ENCODE results near the gene GANAB. TPM values are rescaled to one million over a fixed set of nuclear protein-coding genes. Genes with fewer than 3 reads are reported as not detected.

GANAB gene
- polyA plus RNA-seq, 3 donors, result 99.7 to 116 (median 109) TPM

- Histone ChIP-seq H3K36me3 (replicated peaks in 1 of 2; ENCODE audit: control insufficient read depth in 1 of 2, insufficient read depth in 2 of 2, low read length in 2 of 2) (peaks cover 39 to 50% of the 10 kb centered on the region in 2 donors), H3K79me2 (ENCODE audit: insufficient read depth, low read length) (peaks cover 42% of the 10 kb centered on the region), H3K27ac (ENCODE audit: low read depth in 1 of 2, low read length in 2 of 2) (peak overlapping the region; percentile 61 to 79), H4K20me1 (ENCODE audit: insufficient read depth, low read length) (peaks cover 30% of the 10 kb centered on the region), H3K4me1 (ENCODE audit: control insufficient read depth in 1 of 2, insufficient read depth in 2 of 2, low read length in 2 of 2) (peaks cover 44 to 50% of the 10 kb centered on the region in 2 donors), H3K27me3 (ENCODE audit: control insufficient read depth in 2 of 2, insufficient read depth in 2 of 2, low read length in 2 of 2) (no peaks in the 10 kb centered on the region), H3K9me3 (replicated peaks in 1 of 2; ENCODE audit: control insufficient read depth in 1 of 2, insufficient read depth in 1 of 2, low read length in 2 of 2) (no peaks in the 10 kb centered on the region), H2AFZ (ENCODE audit: insufficient read depth, low read depth, low read length, poor library complexity, severe bottlenecking) (peak overlapping the region; percentile 93), H3K4me2 (replicated peaks; ENCODE audit: extremely low read depth, low read length, poor library complexity, severe bottlenecking) (peak overlapping the region; percentile 98), H3K4me3 (replicated peaks in 1 of 3; ENCODE audit: low read depth in 2 of 3, low read length in 3 of 3) (peak overlapping the region; percentile 81 to 98 (median 93)), H3K9ac (ENCODE audit: insufficient read depth, low read length, poor library complexity, severe bottlenecking) (peak overlapping the region; percentile 97)
- Mint-ChIP-seq H3K36me3 (peaks cover 58 to 65% of the 10 kb centered on the region in 2 donors), H3K4me3 (peak overlapping the region; percentile 92 to 96), H3K4me1 (peaks cover 55% of the 10 kb centered on the region), H3K27me3 (ENCODE audit: low read depth in 3 of 3) (no peaks in the 10 kb centered on the region), H3K27ac (peak overlapping the region; percentile 85 to 92 (median 88)), H3K9me3 (no peaks in the 10 kb centered on the region)
- intact Hi-C loops (cut with micrococcal nuclease), result loop anchor here in 1 of 2 donors (5.0 kb wide), 1 partner anchor 45 kb away; the partner anchor contains the start of gene GANAB
- 35% methylated on average over 96 of the region's 96 CpGs for WGBS (ENCODE audit: insufficient coverage)
- peak in 2 of 3 donors; percentile 19 to 45 for DNase-seq
- TF ChIP-seq CTCF (IDR thresholded peaks at IDR 0.05), result no peak
Observed at GRCh38 chr11:62602141-62603071, 44.0 kb downstream of the GANAB start.

- intact Hi-C loops (cut with micrococcal nuclease), result loop anchor here in 1 of 2 donors (5.0 kb wide), 1 partner anchor 46 kb away; the partner anchor contains the start of gene GANAB
- peak; percentile 97 for DNase-seq
- Histone ChIP-seq H2AFZ (ENCODE audit: insufficient read depth, low read depth, low read length, poor library complexity, severe bottlenecking) (peak within 1 kb of the TSS; percentile 93), H3K9ac (ENCODE audit: insufficient read depth, low read length, poor library complexity, severe bottlenecking) (peak within 1 kb of the TSS; percentile 97), H3K4me3 (replicated peaks in 1 of 3; ENCODE audit: low read depth in 2 of 3, low read length in 3 of 3) (peak within 1 kb of the TSS; percentile 81 to 98 (median 93)), H3K27ac (ENCODE audit: low read depth in 1 of 2, low read length in 2 of 2) (peak within 1 kb of the TSS; percentile 79 to 86), H4K20me1 (ENCODE audit: insufficient read depth, low read length) (peaks cover 37% of the 10 kb centered on the region), H3K79me2 (ENCODE audit: insufficient read depth, low read length) (peaks cover 43% of the 10 kb centered on the region), H3K36me3 (replicated peaks in 1 of 2; ENCODE audit: control insufficient read depth in 1 of 2, insufficient read depth in 2 of 2, low read length in 2 of 2) (peaks cover 42 to 52% of the 10 kb centered on the region in 2 donors), H3K4me1 (ENCODE audit: control insufficient read depth in 1 of 2, insufficient read depth in 2 of 2, low read length in 2 of 2) (peaks cover 39 to 49% of the 10 kb centered on the region in 2 donors), H3K4me2 (replicated peaks; ENCODE audit: extremely low read depth, low read length, poor library complexity, severe bottlenecking) (peak within 1 kb of the TSS; percentile 98), H3K9me3 (replicated peaks in 1 of 2; ENCODE audit: control insufficient read depth in 1 of 2, insufficient read depth in 1 of 2, low read length in 2 of 2) (no peaks in the 10 kb centered on the region), H3K27me3 (ENCODE audit: control insufficient read depth in 2 of 2, insufficient read depth in 2 of 2, low read length in 2 of 2) (no peaks in the 10 kb centered on the region)
- TF ChIP-seq CTCF (IDR thresholded peaks at IDR 0.05), result no peak
- Mint-ChIP-seq H3K27ac (peak within 1 kb of the TSS; percentile 85 to 92 (median 88)), H3K4me3 (peak within 1 kb of the TSS; percentile 92 to 96), H3K27me3 (ENCODE audit: low read depth in 3 of 3) (no peaks in the 10 kb centered on the region), H3K9me3 (no peaks in the 10 kb centered on the region), H3K36me3 (peaks cover 61 to 65% of the 10 kb centered on the region in 2 donors), H3K4me1 (peaks cover 53% of the 10 kb centered on the region)
- WGBS (ENCODE audit: insufficient coverage), result under 1% methylated on average over 83 of the region's 83 CpGs
Observed at GRCh38 chr11:62601372-62602140, 44.9 kb downstream of the GANAB start, which contains the start of gene MTA2. Gene MTA2, minus strand, starts transcription at chr11:62601865. Its CDS starts 415 bp downstream, at chr11:62601450.
